Thyroid gland (tissue), 4 donors: Measurements from ENCODE around the gene TEX35.

Experiments used
- POLR2A ChIP-seq, 2 donors: fragments of 450-650 bp; IDR thresholded peaks; one replicate each; pipeline ENCODE4 v1.6.1; 2017; ENCODE audit warnings: antibody characterized with exemption in 2 of 2, mild to moderate bottlenecking in 2 of 2, moderate library complexity in 1 of 2
- TF ChIP-seq, protein P1 (sequence below), 6 experiments: fragments of 200-600 bp in 3 of 6; fragments of 450-650 bp in 3 of 6; sonication (generic) in 3 of 6; IDR thresholded peaks; one replicate each; pipeline ENCODE4 v1.5.1; 2016 to 2019; ENCODE audit warnings: antibody characterized with exemption in 6 of 6, mild to moderate bottlenecking in 2 of 6, inconsistent platforms in 1 of 6, moderate library complexity in 1 of 6

GRCh38 chr1:178520803-178521202 lies 7.9 kb downstream of the TEX35 start:
- TF ChIP-seq, protein P1, sequence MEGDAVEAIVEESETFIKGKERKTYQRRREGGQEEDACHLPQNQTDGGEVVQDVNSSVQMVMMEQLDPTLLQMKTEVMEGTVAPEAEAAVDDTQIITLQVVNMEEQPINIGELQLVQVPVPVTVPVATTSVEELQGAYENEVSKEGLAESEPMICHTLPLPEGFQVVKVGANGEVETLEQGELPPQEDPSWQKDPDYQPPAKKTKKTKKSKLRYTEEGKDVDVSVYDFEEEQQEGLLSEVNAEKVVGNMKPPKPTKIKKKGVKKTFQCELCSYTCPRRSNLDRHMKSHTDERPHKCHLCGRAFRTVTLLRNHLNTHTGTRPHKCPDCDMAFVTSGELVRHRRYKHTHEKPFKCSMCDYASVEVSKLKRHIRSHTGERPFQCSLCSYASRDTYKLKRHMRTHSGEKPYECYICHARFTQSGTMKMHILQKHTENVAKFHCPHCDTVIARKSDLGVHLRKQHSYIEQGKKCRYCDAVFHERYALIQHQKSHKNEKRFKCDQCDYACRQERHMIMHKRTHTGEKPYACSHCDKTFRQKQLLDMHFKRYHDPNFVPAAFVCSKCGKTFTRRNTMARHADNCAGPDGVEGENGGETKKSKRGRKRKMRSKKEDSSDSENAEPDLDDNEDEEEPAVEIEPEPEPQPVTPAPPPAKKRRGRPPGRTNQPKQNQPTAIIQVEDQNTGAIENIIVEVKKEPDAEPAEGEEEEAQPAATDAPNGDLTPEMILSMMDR (IDR thresholded peaks at IDR 0.05) = no peak
- no peak for TF ChIP-seq POLR2A (IDR thresholded peaks at IDR 0.05)
